K562 (cell line): ENCODE results near the gene SFI1. TPM values are rescaled to one million over a fixed set of nuclear protein-coding genes. Genes with fewer than 3 reads are reported as not detected.

ENCODE experiments used
- GABPA ChIP-seq: fragments of 200-800 bp; sonication (Bioruptor generic); conservative IDR thresholded peaks from 2 replicates; pipeline ENCODE4 v1.6.1; 2016; ENCODE audit warnings: low read depth, missing genetic modification characterization, missing compliant biosample characterization
- KLF10 ChIP-seq: fragments of 250-450 bp; sonication (Bioruptor Pico); IDR thresholded peaks from 2 replicates; pipeline ENCODE4 v1.6.1; 2021; ENCODE audit warnings: matching md5 sums
- MEF2D ChIP-seq: conservative IDR thresholded peaks from 2 replicates; pipeline ENCODE4 v1.6.1; 2016; ENCODE audit warnings: low read depth, missing genetic modification characterization, missing compliant biosample characterization
- MXI1 ChIP-seq: IDR thresholded peaks from 2 replicates; pipeline ENCODE4 v1.6.1; 2011; ENCODE audit warnings: low read depth, mild to moderate bottlenecking, improper control_type of control experiment, low read length
- NCOR1 ChIP-seq: fragments of 450-650 bp; IDR thresholded peaks from 2 replicates; pipeline ENCODE4 v1.6.1; 2016; ENCODE audit warnings: mild to moderate bottlenecking, moderate library complexity
- NFATC3 ChIP-seq: fragments of 450-650 bp; IDR thresholded peaks from 2 replicates; pipeline ENCODE4 v1.6.1; 2017; ENCODE audit warnings: mild to moderate bottlenecking
- NFE2 ChIP-seq: IDR thresholded peaks from 2 replicates; pipeline ENCODE4 v1.6.1; 2014; ENCODE audit warnings: antibody characterized with exemption, low read depth
- TAL1 ChIP-seq: fragments of 450-650 bp; IDR thresholded peaks from 2 replicates; pipeline ENCODE4 v1.6.1; 2016; ENCODE audit warnings: mild to moderate bottlenecking
- THRAP3 ChIP-seq: fragments of 450-650 bp; IDR thresholded peaks from 2 replicates; pipeline ENCODE4 v1.6.1; 2016; ENCODE audit warnings: mild to moderate bottlenecking, inconsistent platforms, borderline replicate concordance
- XRCC4 ChIP-seq: IDR thresholded peaks from one replicate; pipeline ENCODE4 v1.6.1; 2011; ENCODE audit not compliant: insufficient read depth, insufficient read length; ENCODE audit errors: extremely low read depth
- ZNF174 ChIP-seq: fragments of 250-450 bp; sonication (Bioruptor Pico); IDR thresholded peaks from 2 replicates; pipeline ENCODE4 v1.4.0; 2020; ENCODE audit warnings: mild to moderate bottlenecking
- ZNF224 ChIP-seq: sonication (generic); formaldehyde crosslinking; IDR thresholded peaks from 2 replicates; pipeline ENCODE4 v1.8.0; 2022; ENCODE audit warnings: mild to moderate bottlenecking, missing genetic modification reagents
- ZNF766 ChIP-seq: fragments of 200-800 bp; sonication (Bioruptor generic); conservative IDR thresholded peaks from 2 replicates; pipeline ENCODE4 v1.6.1; 2016; ENCODE audit warnings: missing genetic modification characterization, missing compliant biosample characterization
- polyA plus RNA-seq, 8 experiments: library from polyadenylated mRNA; depleted of rRNA in 4 of 8; stranded (reverse) in 5 of 8; unstranded in 3 of 8; fragments of >200 nt; fragmentation: Nextera tagmentation in 2 of 8; fragmentation: Illumina TruSeq in 1 of 8; extraction: Ambion mirVana in 2 of 8; extraction: Trizol in 1 of 8; gene quantifications; 2 replicates each; pipeline versions ENCODE4 v1.2.1 to v1.2.3, GENCODE V29; 2011 to 2014; ENCODE audit warnings: inconsistent platforms in 1 of 8, missing spikeins in 1 of 8
- total RNA-seq, 7 experiments: library from RNA; depleted of rRNA in 6 of 7; stranded (reverse); fragments of >200 nt in 6 of 7; fragmentation: Illumina TruSeq in 2 of 7; extraction: Trizol in 2 of 7; gene quantifications; 2 replicates each; pipeline versions ENCODE4 v1.2.1 to v1.2.3, GENCODE V29; 2011 to 2021; ENCODE audit warnings: low replicate concordance in 1 of 7
- TF ChIP-seq, protein P1 (sequence below), 2 experiments: fragments of 450-650 bp; formaldehyde crosslinking in 1 of 2; IDR thresholded peaks; 2 replicates each; pipeline versions ENCODE4 v1.4.0 to v1.6.1; 2014 to 2020; ENCODE audit warnings: mild to moderate bottlenecking in 2 of 2, borderline replicate concordance in 1 of 2, low read depth in 1 of 2
- TF ChIP-seq, protein P2 (sequence below): fragments of 450-650 bp; formaldehyde crosslinking; IDR thresholded peaks from 2 replicates; pipeline ENCODE4 v1.4.0; 2022; ENCODE audit warnings: missing genetic modification characterization
- TF ChIP-seq, protein P3 (sequence below), 2 experiments: IDR thresholded peaks; 2 replicates each; pipeline ENCODE4 v1.6.1; 2011; ENCODE audit warnings: borderline replicate concordance in 1 of 2, control low read depth in 1 of 2, low read depth in 1 of 2, low read length in 1 of 2, mild to moderate bottlenecking in 1 of 2, mixed read lengths in 1 of 2, moderate library complexity in 1 of 2; ENCODE audit not compliant: insufficient read depth in 1 of 2, insufficient read length in 1 of 2, poor library complexity in 1 of 2, severe bottlenecking in 1 of 2; ENCODE audit errors: extremely low read depth in 1 of 2

The SFI1 gene
- total and polyA plus RNA-seq, 9 of the 15 experiments (the other 6 are each of a cell fraction or from before 2014, with no cell fraction given), result 3.0 to 25.6 (median 14.1) TPM

DNA sequence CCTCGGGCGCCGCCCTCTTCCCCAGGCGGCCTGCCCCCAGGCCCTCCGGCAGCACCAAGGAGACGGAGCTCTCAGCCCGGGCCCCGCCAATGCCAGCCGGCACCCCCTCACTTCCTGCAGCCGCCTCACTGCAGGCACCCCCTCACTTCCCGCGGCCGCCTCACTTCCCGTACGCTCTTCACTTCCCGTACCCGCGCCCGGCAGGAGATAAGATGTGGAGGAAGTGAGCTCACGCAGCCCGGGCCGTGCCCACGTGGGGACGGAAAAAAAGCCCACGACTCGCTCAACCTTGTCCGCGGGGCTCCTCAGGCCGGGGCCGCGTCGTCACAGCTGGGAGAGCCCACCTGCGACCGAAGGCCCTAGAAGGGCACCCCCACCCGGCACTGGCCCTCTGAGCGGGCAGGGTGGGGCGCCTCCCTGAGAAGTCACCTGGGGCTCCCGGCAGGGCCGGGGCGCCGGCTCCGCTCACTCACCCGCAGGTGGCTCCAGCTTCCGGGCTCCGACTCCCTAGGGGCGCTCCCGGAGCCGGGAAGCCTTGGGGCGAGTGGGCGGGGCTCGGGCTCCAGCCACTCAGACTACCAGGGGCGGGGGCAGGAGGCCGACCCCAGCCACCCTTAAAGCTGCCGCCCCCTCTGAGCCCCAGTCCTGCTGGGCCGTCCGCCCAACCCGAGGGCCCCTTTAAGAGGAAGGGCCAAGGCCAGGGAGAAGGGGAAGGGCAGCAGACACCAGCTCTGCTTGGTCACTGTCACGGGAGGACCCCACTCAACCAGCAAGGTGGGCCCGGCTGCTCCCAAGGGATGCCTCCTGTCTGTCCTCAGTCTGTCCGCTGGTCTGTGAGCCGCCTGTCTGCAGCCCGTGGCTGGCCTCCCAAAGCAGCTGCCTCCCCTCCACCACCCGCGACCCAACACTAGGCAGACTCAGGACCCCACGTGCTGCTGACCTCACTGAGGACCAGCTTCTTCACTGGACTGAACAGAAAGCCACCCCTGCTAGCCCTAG, 134.3 kb downstream of the SFI1 start (continued):
- TF ChIP-seq, protein P1, sequence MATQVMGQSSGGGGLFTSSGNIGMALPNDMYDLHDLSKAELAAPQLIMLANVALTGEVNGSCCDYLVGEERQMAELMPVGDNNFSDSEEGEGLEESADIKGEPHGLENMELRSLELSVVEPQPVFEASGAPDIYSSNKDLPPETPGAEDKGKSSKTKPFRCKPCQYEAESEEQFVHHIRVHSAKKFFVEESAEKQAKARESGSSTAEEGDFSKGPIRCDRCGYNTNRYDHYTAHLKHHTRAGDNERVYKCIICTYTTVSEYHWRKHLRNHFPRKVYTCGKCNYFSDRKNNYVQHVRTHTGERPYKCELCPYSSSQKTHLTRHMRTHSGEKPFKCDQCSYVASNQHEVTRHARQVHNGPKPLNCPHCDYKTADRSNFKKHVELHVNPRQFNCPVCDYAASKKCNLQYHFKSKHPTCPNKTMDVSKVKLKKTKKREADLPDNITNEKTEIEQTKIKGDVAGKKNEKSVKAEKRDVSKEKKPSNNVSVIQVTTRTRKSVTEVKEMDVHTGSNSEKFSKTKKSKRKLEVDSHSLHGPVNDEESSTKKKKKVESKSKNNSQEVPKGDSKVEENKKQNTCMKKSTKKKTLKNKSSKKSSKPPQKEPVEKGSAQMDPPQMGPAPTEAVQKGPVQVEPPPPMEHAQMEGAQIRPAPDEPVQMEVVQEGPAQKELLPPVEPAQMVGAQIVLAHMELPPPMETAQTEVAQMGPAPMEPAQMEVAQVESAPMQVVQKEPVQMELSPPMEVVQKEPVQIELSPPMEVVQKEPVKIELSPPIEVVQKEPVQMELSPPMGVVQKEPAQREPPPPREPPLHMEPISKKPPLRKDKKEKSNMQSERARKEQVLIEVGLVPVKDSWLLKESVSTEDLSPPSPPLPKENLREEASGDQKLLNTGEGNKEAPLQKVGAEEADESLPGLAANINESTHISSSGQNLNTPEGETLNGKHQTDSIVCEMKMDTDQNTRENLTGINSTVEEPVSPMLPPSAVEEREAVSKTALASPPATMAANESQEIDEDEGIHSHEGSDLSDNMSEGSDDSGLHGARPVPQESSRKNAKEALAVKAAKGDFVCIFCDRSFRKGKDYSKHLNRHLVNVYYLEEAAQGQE (IDR thresholded peaks at IDR 0.05; ENCODE audit: borderline replicate concordance), result no peak
- TF ChIP-seq, protein P1 (CRISPR knock-in tag; IDR thresholded peaks at IDR 0.05; ENCODE audit: low read depth), result no peak
- TF ChIP-seq MEF2D (tag), result no peak
- TF ChIP-seq KLF10 (CRISPR knock-in tag), result no peak
- TF ChIP-seq XRCC4, result no peak
- no peak for TF ChIP-seq ZNF224 (CRISPR knock-in tag)
- TF ChIP-seq THRAP3, result no peak
- TF ChIP-seq, protein P2, sequence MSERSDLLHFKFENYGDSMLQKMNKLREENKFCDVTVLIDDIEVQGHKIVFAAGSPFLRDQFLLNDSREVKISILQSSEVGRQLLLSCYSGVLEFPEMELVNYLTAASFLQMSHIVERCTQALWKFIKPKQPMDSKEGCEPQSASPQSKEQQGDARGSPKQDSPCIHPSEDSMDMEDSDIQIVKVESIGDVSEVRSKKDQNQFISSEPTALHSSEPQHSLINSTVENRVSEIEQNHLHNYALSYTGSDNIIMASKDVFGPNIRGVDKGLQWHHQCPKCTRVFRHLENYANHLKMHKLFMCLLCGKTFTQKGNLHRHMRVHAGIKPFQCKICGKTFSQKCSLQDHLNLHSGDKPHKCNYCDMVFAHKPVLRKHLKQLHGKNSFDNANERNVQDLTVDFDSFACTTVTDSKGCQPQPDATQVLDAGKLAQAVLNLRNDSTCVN (CRISPR knock-in tag), result no peak
- TF ChIP-seq GABPA, result peak; percentile 90
- TF ChIP-seq ZNF766 (CRISPR knock-in tag), result no peak
- no peak for TF ChIP-seq NCOR1
- TF ChIP-seq, protein P3, sequence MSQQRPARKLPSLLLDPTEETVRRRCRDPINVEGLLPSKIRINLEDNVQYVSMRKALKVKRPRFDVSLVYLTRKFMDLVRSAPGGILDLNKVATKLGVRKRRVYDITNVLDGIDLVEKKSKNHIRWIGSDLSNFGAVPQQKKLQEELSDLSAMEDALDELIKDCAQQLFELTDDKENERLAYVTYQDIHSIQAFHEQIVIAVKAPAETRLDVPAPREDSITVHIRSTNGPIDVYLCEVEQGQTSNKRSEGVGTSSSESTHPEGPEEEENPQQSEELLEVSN (IDR thresholded peaks at IDR 0.05; ENCODE audit: borderline replicate concordance in 1 of 2, extremely low read depth in 1 of 2, insufficient read depth in 1 of 2, insufficient read length in 1 of 2, low read depth in 1 of 2, low read length in 1 of 2, poor library complexity in 1 of 2, severe bottlenecking in 1 of 2), result peak; percentile 23 to 49
- TF ChIP-seq TAL1, result no peak
- 0 out of 2 replicates have a peak, but pooled peaks have one; percentile 10 for TF ChIP-seq NFE2
- no peak for TF ChIP-seq NFATC3
- no peak for TF ChIP-seq MXI1
- TF ChIP-seq ZNF174, result no peak
